DOHH2 (cell line): ENCODE measurements around the gene MICU2.
A peak's percentile ranks its signal among the peaks of the same experiment; 100 is the strongest.

ENCODE experiments used
- H3F3A ChIP-seq: fragments of 200-600 bp; sonication (generic), shearing (Covaris generic); 2 replicates; pipeline ENCODE4 v1.6.0; 2016; ENCODE audit warnings: antibody characterized with exemption, mild to moderate bottlenecking; ENCODE audit not compliant: control insufficient read depth, insufficient read depth
- H3K27ac ChIP-seq: fragments of 200-600 bp; sonication (generic); 2 replicates; pipeline ENCODE4 v1.5.1; 2014; ENCODE audit warnings: low read depth, mild to moderate bottlenecking, low read length, moderate library complexity
- H3K27me3 ChIP-seq: fragments of 200-600 bp; sonication (generic); 2 replicates; pipeline ENCODE4 v1.6.1; 2014; ENCODE audit warnings: mild to moderate bottlenecking, low read length, mixed read lengths; ENCODE audit not compliant: control insufficient read depth
- H3K36me3 ChIP-seq: fragments of 200-600 bp; sonication (generic); 2 replicates; pipeline ENCODE4 v1.6.1; 2014; ENCODE audit warnings: mild to moderate bottlenecking, low read length, moderate library complexity, mixed read lengths; ENCODE audit not compliant: control insufficient read depth
- H3K4me1 ChIP-seq: fragments of 200-600 bp; sonication (generic); 2 replicates; pipeline ENCODE4 v1.6.1; 2014; ENCODE audit warnings: mild to moderate bottlenecking, low read length, mixed read lengths; ENCODE audit not compliant: control insufficient read depth
- H3K4me2 ChIP-seq: fragments of 200-600 bp; sonication (generic); 2 replicates; pipeline ENCODE4 v1.6.0; 2014; ENCODE audit warnings: mild to moderate bottlenecking, low read length, moderate library complexity
- H3K4me3 ChIP-seq: fragments of 200-600 bp; sonication (generic); 2 replicates; pipeline ENCODE4 v1.5.1; 2014; ENCODE audit warnings: mild to moderate bottlenecking, low read length, mixed read lengths
- H3K79me2 ChIP-seq: fragments of 200-600 bp; sonication (generic); 2 replicates; pipeline ENCODE4 v1.6.1; 2014; ENCODE audit warnings: mild to moderate bottlenecking, low read length, mixed read lengths; ENCODE audit not compliant: control insufficient read depth
- H3K9me2 ChIP-seq: fragments of 200-600 bp; sonication (generic); replicated peaks from 2 replicates; pipeline ENCODE4 v1.6.1; 2014; ENCODE audit warnings: mild to moderate bottlenecking, low read length, mixed read lengths; ENCODE audit not compliant: control insufficient read depth
- H3K9me3 ChIP-seq: fragments of 200-600 bp; sonication (generic); 2 replicates; pipeline ENCODE4 v1.6.1; 2014; ENCODE audit warnings: antibody characterized with exemption, low read length, mixed read lengths; ENCODE audit not compliant: control insufficient read depth, insufficient read depth
- H4K20me1 ChIP-seq: fragments of 200-600 bp; sonication (generic); 2 replicates; pipeline ENCODE4 v1.6.0; 2014; ENCODE audit warnings: low read depth, mild to moderate bottlenecking, antibody characterized with exemption, low read length, moderate library complexity; ENCODE audit not compliant: control insufficient read depth, insufficient read depth
- CTCF ChIP-seq: fragments of 200-600 bp; sonication (generic); IDR thresholded peaks from one replicate; pipeline ENCODE4 v1.5.1; 2014; ENCODE audit warnings: antibody characterized with exemption, mild to moderate bottlenecking, low read depth, low read length; ENCODE audit not compliant: poor library complexity, severe bottlenecking
- EZH2phosphoT487 ChIP-seq: fragments of 200-600 bp; sonication (generic); IDR thresholded peaks from 2 replicates; pipeline ENCODE4 v1.6.1; 2017; ENCODE audit warnings: borderline replicate concordance, mild to moderate bottlenecking, antibody characterized with exemption, low read length, moderate library complexity, mixed read lengths

Gene MICU2

GRCh38 chr13:21603531-21604448 lies at the start of gene MICU2:
MICU2 (minus strand) TSS chr13:21604170; CDS start chr13:21604148, 22 bp downstream.
- TF ChIP-seq CTCF, result no peak
- no peak for TF ChIP-seq EZH2phosphoT487
- peaks cover 21% of the 10 kb centered on the region for H3K4me1 ChIP-seq
- no peaks in the 10 kb centered on the region for H3K9me2 ChIP-seq
- no peaks in the 10 kb centered on the region for H3F3A ChIP-seq
- no peaks in the 10 kb centered on the region for H3K9me3 ChIP-seq
- H4K20me1 ChIP-seq, result no peaks in the 10 kb centered on the region; the same call in 1 of the 2 replicates
- peak within 1 kb of the TSS; percentile 71 for H3K4me2 ChIP-seq
- peak within 1 kb of the TSS; percentile 76 for H3K27ac ChIP-seq
- no peaks in the 10 kb centered on the region for H3K27me3 ChIP-seq
- peak within 1 kb of the TSS; percentile 95 for H3K4me3 ChIP-seq
- H3K79me2 ChIP-seq, result peaks cover 47% of the 10 kb centered on the region
- peaks cover 18% of the 10 kb centered on the region for H3K36me3 ChIP-seq

- Histone ChIP-seq H3K27me3 (no peaks in the 10 kb centered on the region), H3K4me2 (no peak overlapping the region), H3K9me2 (no peaks in the 10 kb centered on the region), H4K20me1 (no peaks in the 10 kb centered on the region), H3K9me3 (no peaks in the 10 kb centered on the region), H3K4me1 (no peaks in the 10 kb centered on the region), H3K27ac (no peak overlapping the region), H3F3A (no peaks in the 10 kb centered on the region), H3K4me3 (no peak overlapping the region), H3K79me2 (no peaks in the 10 kb centered on the region), H3K36me3 (no peaks in the 10 kb centered on the region)
- no peak for TF ChIP-seq EZH2phosphoT487
- no peak for TF ChIP-seq CTCF
Measured at GRCh38 chr13:21641629-21642028, 37.7 kb upstream of the MICU2 start.

- Histone ChIP-seq H3K79me2 (no peaks in the 10 kb centered on the region), H3K4me1 (no peaks in the 10 kb centered on the region), H4K20me1 (no peaks in the 10 kb centered on the region), H3K4me3 (no peak overlapping the region), H3K27me3 (no peaks in the 10 kb centered on the region), H3K4me2 (no peak overlapping the region), H3K9me2 (no peaks in the 10 kb centered on the region), H3K36me3 (no peaks in the 10 kb centered on the region), H3F3A (no peaks in the 10 kb centered on the region), H3K27ac (no peak overlapping the region), H3K9me3 (no peaks in the 10 kb centered on the region)
- TF ChIP-seq CTCF, result no peak
- TF ChIP-seq EZH2phosphoT487, result no peak
Measured at GRCh38 chr13:21639561-21639960, 35.6 kb upstream of the MICU2 start.
